ENCODE measurements around the gene CTSO. TPM values are rescaled to one million over a fixed set of nuclear protein-coding genes. Genes with fewer than 3 reads are reported as not detected.

CTSO gene
- total RNA-seq, 1 donor from 2014 or later: 6.5 TPM

DNA sequence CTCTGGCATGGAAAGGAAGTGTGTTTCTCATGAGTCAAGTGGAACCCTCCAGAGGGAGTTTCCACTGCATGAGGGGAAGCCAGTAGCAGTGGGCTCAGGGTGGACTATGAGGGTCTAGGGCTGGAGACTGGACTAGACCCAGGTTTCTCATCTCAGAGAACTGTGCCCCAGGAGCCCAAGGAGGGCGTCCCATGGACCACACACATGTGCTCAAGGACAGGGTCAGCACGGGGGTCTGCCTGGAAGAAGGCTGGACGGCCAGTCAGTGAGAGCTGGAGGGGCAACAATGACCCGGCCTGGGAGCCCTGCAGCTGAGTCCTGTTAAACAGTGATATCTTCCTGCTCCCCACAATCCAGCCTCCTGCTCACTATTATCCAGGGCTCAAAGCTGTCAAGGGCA lies 5.8 kb upstream of the CTSO start:
- H3K4me3 ChIP-seq (ENCODE audit: low read depth, low read length): no peak overlapping the region
- TF ChIP-seq, protein P1, sequence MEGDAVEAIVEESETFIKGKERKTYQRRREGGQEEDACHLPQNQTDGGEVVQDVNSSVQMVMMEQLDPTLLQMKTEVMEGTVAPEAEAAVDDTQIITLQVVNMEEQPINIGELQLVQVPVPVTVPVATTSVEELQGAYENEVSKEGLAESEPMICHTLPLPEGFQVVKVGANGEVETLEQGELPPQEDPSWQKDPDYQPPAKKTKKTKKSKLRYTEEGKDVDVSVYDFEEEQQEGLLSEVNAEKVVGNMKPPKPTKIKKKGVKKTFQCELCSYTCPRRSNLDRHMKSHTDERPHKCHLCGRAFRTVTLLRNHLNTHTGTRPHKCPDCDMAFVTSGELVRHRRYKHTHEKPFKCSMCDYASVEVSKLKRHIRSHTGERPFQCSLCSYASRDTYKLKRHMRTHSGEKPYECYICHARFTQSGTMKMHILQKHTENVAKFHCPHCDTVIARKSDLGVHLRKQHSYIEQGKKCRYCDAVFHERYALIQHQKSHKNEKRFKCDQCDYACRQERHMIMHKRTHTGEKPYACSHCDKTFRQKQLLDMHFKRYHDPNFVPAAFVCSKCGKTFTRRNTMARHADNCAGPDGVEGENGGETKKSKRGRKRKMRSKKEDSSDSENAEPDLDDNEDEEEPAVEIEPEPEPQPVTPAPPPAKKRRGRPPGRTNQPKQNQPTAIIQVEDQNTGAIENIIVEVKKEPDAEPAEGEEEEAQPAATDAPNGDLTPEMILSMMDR (conservative IDR thresholded peaks at IDR 0.05; ENCODE audit: low read depth, low read length): no peak

GRCh38 chr4:155956461-155956860 lies 2.8 kb upstream of the CTSO start:
- TF ChIP-seq, protein P1 (conservative IDR thresholded peaks at IDR 0.05; ENCODE audit: low read depth, low read length): no peak
- H3K4me3 ChIP-seq (ENCODE audit: low read depth, low read length): no peak overlapping the region
- DNase-seq (ENCODE audit: low read depth): no peak

More for the DNA sequence above, 5.8 kb upstream of the CTSO start:
- DNase-seq (ENCODE audit: low read depth): no peak

GRCh38 chr4:155954939-155955338 lies 1.3 kb upstream of the CTSO start:
- TF ChIP-seq, protein P1 (conservative IDR thresholded peaks at IDR 0.05; ENCODE audit: low read depth, low read length): no peak
- H3K4me3 ChIP-seq (ENCODE audit: low read depth, low read length): no peak overlapping the region
- DNase-seq (ENCODE audit: low read depth): no peak

DNA sequence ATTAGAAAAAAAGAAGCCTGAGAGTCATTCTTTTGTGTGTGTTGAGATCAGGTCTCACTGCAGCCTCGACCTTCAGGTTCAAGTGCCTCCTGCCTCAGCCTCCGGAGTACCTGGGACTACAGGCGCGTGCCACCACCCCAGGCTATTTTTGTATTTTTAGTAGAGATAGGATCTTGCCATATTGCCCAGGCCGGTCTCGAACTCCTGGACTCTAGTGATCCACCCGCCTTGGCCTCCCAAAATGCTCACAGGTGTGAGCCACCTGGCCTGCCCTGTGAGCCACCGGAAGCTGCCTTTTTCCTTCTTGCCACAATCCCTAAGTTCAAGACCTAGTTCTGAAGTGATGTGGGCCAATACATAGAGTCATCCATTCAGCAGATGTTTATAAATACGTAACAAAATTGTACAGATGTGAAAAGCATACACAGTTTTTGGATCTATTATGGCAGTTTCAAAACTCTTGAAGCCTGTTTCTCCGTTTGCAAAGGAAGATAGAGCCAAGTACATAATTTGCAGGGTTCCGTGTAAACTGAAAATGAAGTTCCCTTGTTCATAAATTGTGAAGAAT lies 536 bp upstream of the CTSO start:
- DNase-seq (ENCODE audit: low read depth): no peak
- peak overlapping the region; percentile 66 for H3K4me3 ChIP-seq (ENCODE audit: low read depth, low read length)
- TF ChIP-seq, protein P1 (conservative IDR thresholded peaks at IDR 0.05; ENCODE audit: low read depth, low read length): no peak

GRCh38 chr4:155952501-155952901 lies 1.2 kb downstream of the CTSO start:
- TF ChIP-seq, protein P1 (conservative IDR thresholded peaks at IDR 0.05; ENCODE audit: low read depth, low read length): no peak

GRCh38 chr4:155950461-155950860 lies 3.2 kb downstream of the CTSO start:
- DNase-seq (ENCODE audit: low read depth): no peak
- no peak overlapping the region for H3K4me3 ChIP-seq (ENCODE audit: low read depth, low read length)
- TF ChIP-seq, protein P1 (conservative IDR thresholded peaks at IDR 0.05; ENCODE audit: low read depth, low read length): no peak

More at GRCh38 chr4:155952501-155952901, 1.2 kb downstream of the CTSO start:
- DNase-seq (ENCODE audit: low read depth): no peak
- peak overlapping the region; percentile 66 for H3K4me3 ChIP-seq (ENCODE audit: low read depth, low read length)

DNA sequence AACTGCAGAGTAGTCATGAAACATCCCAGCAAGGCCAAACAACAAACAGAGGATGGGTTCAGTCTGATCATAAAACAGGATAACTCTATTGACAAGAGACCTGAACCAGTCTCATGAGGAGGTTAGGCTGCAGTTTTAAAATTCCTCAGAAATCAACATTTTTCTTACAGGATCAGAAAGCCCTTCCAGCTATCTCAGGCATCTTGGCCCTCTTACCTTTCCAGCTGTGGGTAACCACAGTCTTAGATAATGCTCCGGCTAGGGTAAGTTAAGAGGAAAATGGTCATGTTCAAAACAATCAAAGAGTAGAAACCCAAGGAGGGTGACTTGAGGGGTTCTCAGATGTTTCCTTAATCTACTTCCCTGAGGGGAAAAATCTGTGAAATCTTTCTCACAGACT lies 5.1 kb downstream of the CTSO start:
- no peak for DNase-seq (ENCODE audit: low read depth)
- TF ChIP-seq, protein P1 (conservative IDR thresholded peaks at IDR 0.05; ENCODE audit: low read depth, low read length): no peak
- no peak overlapping the region for H3K4me3 ChIP-seq (ENCODE audit: low read depth, low read length)

Data from epithelial cell of proximal tubule (primary cell).